Measurements from ENCODE around the gene ABTB2.

The ABTB2 gene

DNA sequence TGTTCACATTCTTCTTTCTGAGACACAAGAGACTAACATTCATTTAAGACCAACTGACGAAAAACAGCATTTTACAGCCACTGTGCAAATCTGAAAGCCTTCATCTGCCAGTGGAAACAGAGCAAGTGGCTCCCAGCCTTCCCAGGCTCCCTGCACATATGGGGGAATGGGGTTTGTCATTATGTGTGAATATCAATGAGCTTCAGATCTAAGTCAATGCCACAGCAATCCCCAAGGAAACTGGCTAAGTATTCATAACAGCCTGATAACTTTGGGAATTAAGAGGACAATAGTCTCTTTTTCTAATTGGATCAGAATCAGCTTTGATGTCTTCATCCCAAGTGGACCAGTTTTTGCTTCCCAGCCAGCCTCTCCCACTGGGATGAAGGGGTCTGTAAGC is 66.9 kb downstream of the ABTB2 start:
- WGBS, 2 experiments (ENCODE audit: insufficient coverage in 2 of 2) = 60% methylated on average over 1 of the region's 1 CpG; no CpG with 5 or more reads in 1 of the 2 experiments
- Histone ChIP-seq H3K36me3 (ENCODE audit: control insufficient read depth, insufficient read depth, low read length) (no peaks in the 10 kb centered on the region), H3K4me3 (ENCODE audit: extremely low read depth, insufficient read depth, low read length, poor library complexity, severe bottlenecking) (no peak overlapping the region), H3K4me1 (ENCODE audit: control insufficient read depth, insufficient read depth, low read length, poor library complexity, severe bottlenecking) (peaks cover 3% of the 10 kb centered on the region), H3K27ac (ENCODE audit: low read depth, low read length, severe bottlenecking) (no peak overlapping the region), H3K9me3 (ENCODE audit: control insufficient read depth, low read length) (no peaks in the 10 kb centered on the region)

DNA sequence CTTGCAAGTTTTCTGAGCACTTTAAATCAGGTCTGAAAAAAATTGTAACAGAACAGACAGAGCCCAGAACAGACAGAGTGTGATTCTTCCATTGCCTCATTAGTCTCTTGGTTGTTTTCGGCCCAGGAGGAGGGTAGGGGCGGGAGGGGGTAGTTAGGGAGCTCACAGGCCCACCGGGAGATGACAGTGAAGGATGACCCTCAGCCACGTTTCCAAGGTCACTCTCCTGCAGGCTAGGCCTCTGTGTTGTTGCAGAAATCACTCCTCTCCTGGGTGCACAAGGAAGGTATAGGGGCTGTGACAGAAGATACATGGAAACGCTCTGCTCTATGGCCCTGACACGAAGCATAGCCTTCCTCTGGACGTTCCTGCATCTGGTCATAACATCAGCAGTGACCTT is 69.3 kb downstream of the ABTB2 start:
- peaks cover 5% of the 10 kb centered on the region for H3K4me1 ChIP-seq (ENCODE audit: control insufficient read depth, insufficient read depth, low read length, poor library complexity, severe bottlenecking)
- no peaks in the 10 kb centered on the region for H3K36me3 ChIP-seq (ENCODE audit: control insufficient read depth, insufficient read depth, low read length)
- H3K9me3 ChIP-seq (ENCODE audit: control insufficient read depth, low read length) = no peaks in the 10 kb centered on the region
- WGBS, 2 experiments (ENCODE audit: insufficient coverage in 2 of 2) = 56 to 80% methylated on average over 3 to 5 of the region's 7 CpGs
- H3K4me3 ChIP-seq (ENCODE audit: extremely low read depth, insufficient read depth, low read length, poor library complexity, severe bottlenecking) = no peak overlapping the region
- H3K27ac ChIP-seq (ENCODE audit: low read depth, low read length, severe bottlenecking) = peak overlapping the region; percentile 39

DNA sequence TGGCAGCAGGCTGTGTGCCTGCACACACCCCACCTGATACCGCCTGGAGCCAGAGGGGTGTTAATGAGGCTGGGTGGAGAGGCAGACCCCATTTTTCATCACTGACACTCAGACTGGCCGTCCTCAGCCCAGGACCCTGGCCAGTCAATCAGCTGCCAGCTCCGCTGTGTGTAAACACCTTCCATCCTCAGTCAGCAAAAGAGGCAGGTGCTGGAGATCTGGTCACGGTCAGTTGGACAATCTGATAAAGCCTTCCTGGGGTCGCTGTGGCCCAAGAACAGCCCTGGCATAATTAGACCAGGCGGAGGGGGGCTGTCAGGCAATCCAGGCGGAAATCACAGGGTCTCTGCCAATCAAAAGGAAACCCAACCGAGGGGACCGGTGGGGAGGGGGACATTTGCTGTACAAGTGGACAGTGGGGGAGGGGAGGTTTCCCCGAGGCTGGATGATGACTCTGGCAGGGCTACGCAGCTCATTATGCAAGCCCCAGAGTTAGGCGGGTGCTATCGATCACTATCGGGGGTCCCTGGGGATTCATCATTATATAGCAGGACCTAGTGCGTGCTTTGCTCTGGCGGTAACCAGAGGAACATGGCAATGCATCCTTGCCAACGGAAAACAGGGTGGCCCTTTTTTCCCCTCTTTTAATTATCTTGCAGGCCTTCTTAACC is 72.9 kb downstream of the ABTB2 start:
- Histone ChIP-seq H3K9me3 (ENCODE audit: control insufficient read depth, low read length) (no peaks in the 10 kb centered on the region), H3K36me3 (ENCODE audit: control insufficient read depth, insufficient read depth, low read length) (no peaks in the 10 kb centered on the region), H3K4me3 (ENCODE audit: extremely low read depth, insufficient read depth, low read length, poor library complexity, severe bottlenecking) (no peak overlapping the region), H3K27ac (ENCODE audit: low read depth, low read length, severe bottlenecking) (no peak overlapping the region), H3K4me1 (ENCODE audit: control insufficient read depth, insufficient read depth, low read length, poor library complexity, severe bottlenecking) (peaks cover 6% of the 10 kb centered on the region)
- 86 to 89% methylated on average over 14 to 15 of the region's 17 CpGs for WGBS, 2 experiments (ENCODE audit: insufficient coverage in 2 of 2)

DNA sequence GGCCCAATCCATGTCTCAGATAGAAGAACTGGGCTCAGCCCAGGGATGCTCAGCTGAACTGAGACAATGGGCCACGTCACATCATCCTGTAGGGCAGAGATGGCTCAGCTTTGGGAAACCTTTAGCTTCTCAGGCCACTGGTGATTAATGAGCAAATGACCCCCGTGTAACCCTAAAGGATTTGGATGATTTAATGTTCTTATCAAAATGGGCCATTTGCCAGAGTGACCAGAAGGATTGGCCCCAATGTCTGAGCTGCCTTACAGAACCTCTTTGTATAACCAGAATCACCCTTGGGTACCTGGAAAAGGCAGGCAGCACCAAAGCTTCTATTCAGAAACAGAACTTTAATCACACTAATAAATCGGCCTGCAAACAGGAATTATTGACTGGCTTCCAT is 73.7 kb downstream of the ABTB2 start:
- no peak overlapping the region for H3K27ac ChIP-seq (ENCODE audit: low read depth, low read length, severe bottlenecking)
- 93 to 96% methylated on average over 2 to 3 of the region's 3 CpGs for WGBS, 2 experiments (ENCODE audit: insufficient coverage in 2 of 2)

DNA sequence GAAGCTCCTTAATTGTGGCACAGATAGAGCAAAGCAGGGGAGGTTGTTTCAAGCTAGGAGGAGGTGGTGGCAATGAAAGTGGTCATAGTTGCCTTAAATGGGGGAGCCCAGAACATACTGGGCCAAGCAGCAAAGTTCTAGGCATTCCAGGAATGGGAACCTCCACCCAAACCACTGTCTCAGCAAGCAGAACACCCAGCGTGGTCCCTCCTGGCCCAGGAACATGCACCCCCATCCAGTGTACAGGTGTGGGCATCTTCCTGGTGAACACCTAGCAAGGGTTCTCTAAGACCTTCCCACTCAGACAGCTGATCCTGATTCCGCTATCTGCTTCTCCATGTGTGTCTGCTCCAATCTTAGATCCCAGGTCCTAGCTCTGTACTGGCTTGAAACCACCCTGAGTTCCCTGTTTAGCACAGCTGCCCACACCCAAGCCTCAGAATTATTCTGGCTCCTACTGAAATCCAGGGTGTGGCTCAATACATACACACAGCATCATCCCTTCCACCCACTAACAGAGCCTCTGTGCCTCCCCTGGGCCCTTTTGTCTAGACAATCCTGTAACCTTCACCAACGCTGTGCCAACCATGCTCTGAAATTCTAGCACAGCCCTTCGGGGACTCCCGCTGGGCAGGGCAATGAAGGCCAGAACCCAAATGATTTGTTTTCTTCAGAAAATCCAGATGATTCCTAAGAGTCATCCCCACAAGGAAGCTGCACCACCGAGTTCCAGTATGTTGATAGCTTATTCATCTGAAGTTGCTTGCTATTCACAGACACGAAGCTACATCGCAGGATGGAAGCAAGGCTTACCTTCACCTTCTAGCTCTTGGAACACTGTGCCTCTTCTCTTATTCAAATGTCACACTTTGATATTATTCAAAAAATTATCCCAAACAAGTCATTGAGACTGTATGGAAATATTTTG is 76.6 kb downstream of the ABTB2 start:
- Histone ChIP-seq H3K9me3 (ENCODE audit: control insufficient read depth, low read length) (no peaks in the 10 kb centered on the region), H3K4me3 (ENCODE audit: extremely low read depth, insufficient read depth, low read length, poor library complexity, severe bottlenecking) (no peak overlapping the region), H3K4me1 (ENCODE audit: control insufficient read depth, insufficient read depth, low read length, poor library complexity, severe bottlenecking) (peaks cover 3% of the 10 kb centered on the region), H3K27ac (ENCODE audit: low read depth, low read length, severe bottlenecking) (no peak overlapping the region), H3K36me3 (ENCODE audit: control insufficient read depth, insufficient read depth, low read length) (no peaks in the 10 kb centered on the region)
- 87 to 88% methylated on average over 7 to 8 of the region's 8 CpGs for WGBS, 2 experiments (ENCODE audit: insufficient coverage in 2 of 2)

More for the DNA sequence above, 73.7 kb downstream of the ABTB2 start:
- H3K9me3 ChIP-seq (ENCODE audit: control insufficient read depth, low read length) = no peaks in the 10 kb centered on the region
- no peak overlapping the region for H3K4me3 ChIP-seq (ENCODE audit: extremely low read depth, insufficient read depth, low read length, poor library complexity, severe bottlenecking)
- H3K4me1 ChIP-seq (ENCODE audit: control insufficient read depth, insufficient read depth, low read length, poor library complexity, severe bottlenecking) = peaks cover 6% of the 10 kb centered on the region
- H3K36me3 ChIP-seq (ENCODE audit: control insufficient read depth, insufficient read depth, low read length) = no peaks in the 10 kb centered on the region

DNA sequence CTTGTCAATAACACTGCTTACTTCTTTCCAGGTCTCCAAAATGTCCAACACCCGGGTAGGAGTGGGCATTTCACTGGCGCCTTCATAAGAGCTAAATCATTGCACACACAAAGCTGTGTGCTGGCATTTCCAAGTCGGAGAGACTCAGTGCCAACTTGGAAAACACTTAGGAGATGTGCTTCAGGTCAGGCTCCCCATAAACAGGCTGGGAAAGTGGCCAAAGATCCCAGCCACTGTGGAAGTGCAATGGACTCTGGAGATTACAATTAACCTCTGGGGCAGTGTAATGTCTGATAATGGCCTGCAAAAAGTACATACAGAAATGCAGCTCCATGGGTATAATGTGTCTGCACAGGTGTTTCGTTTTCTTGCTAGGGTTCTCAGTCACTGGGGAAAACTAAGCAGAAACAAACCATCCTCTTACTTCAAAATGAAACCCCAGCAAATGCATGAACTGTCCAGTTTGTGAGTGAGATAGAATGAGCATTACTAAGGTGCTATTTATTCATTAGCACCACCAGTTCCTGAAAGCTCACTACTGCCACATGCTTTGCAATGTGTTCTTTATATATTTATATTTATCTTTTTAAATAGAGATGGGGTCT is 79.0 kb downstream of the ABTB2 start:
- H3K27ac ChIP-seq (ENCODE audit: low read depth, low read length, severe bottlenecking) = no peak overlapping the region
- peaks cover 10% of the 10 kb centered on the region for H3K4me1 ChIP-seq (ENCODE audit: control insufficient read depth, insufficient read depth, low read length, poor library complexity, severe bottlenecking)
- 90 to 94% methylated on average over 3 to 4 of the region's 4 CpGs for WGBS, 2 experiments (ENCODE audit: insufficient coverage in 2 of 2)
- H3K4me3 ChIP-seq (ENCODE audit: extremely low read depth, insufficient read depth, low read length, poor library complexity, severe bottlenecking) = no peak overlapping the region
- no peaks in the 10 kb centered on the region for H3K9me3 ChIP-seq (ENCODE audit: control insufficient read depth, low read length)
- H3K36me3 ChIP-seq (ENCODE audit: control insufficient read depth, insufficient read depth, low read length) = no peaks in the 10 kb centered on the region

DNA sequence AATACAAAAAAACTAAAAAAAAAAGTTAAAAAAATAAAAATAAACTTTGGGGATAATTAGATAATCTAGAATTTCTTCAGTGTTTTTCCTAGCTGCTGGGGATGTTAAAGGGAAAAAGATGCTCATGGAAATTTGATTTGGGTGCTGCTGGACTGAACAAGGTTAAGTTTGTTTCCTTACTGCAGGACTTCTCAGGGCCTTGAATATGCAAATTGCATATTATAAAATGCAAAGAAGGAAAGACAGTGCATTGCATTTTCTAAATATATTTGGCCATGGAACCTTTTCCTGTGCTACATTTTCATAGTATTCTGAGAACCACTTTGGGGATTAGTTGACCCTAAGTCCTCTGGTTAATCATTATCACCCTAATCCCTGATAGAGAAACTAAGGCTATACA is 79.6 kb downstream of the ABTB2 start:
- Histone ChIP-seq H3K27ac (ENCODE audit: low read depth, low read length, severe bottlenecking) (no peak overlapping the region), H3K36me3 (ENCODE audit: control insufficient read depth, insufficient read depth, low read length) (no peaks in the 10 kb centered on the region), H3K4me3 (ENCODE audit: extremely low read depth, insufficient read depth, low read length, poor library complexity, severe bottlenecking) (no peak overlapping the region), H3K4me1 (ENCODE audit: control insufficient read depth, insufficient read depth, low read length, poor library complexity, severe bottlenecking) (peaks cover 7% of the 10 kb centered on the region), H3K9me3 (ENCODE audit: control insufficient read depth, low read length) (no peaks in the 10 kb centered on the region)

DNA sequence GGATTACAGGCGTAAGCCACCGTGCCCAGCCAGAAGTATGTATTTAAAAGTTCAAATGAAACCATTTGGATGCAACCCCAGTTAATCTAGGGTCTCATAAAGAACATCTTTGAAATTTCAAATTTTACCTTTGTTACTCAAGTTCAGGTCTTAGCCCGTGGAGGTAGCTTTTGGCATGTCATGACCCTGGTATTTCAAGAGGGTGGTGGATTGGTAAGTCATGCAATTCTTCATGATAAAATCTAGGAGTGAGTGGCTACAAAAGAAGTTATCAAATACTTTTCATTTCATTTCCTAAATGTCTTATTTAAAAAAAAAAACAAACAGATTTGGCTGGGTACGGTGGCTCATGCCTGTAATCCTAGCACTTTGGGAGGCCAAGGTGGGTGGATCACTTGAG is 80.6 kb downstream of the ABTB2 start:
- Histone ChIP-seq H3K4me1 (ENCODE audit: control insufficient read depth, insufficient read depth, low read length, poor library complexity, severe bottlenecking) (peaks cover 7% of the 10 kb centered on the region), H3K27ac (ENCODE audit: low read depth, low read length, severe bottlenecking) (no peak overlapping the region), H3K36me3 (ENCODE audit: control insufficient read depth, insufficient read depth, low read length) (no peaks in the 10 kb centered on the region), H3K9me3 (ENCODE audit: control insufficient read depth, low read length) (no peaks in the 10 kb centered on the region), H3K4me3 (ENCODE audit: extremely low read depth, insufficient read depth, low read length, poor library complexity, severe bottlenecking) (no peak overlapping the region)
- 94% methylated on average over 2 of the region's 4 CpGs; no CpG with 5 or more reads in 1 of the 2 experiments for WGBS, 2 experiments (ENCODE audit: insufficient coverage in 2 of 2)

DNA sequence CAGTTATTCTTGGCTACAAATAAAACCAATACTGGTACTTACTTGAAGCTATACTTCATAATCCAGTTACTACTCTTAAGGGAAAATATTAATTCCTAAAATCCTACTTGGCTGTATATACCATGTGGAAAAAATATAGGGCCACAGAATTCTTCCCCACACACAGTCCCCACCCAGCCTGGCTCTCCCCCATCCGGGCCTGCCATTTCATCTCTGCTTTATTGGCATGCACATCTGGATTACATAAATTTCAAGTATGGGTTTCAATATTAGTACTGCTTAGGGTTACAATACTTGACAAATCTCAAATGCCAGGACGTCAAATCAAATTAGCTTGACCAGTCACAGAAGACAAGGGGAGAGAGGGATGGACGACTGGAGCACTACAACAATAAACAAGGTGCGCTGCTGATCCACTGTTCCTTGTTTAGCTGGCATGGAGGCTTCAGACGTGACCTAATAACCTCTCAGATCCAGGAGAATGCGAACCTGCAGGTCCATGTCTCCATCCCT is 81.4 kb downstream of the ABTB2 start:
- H3K4me3 ChIP-seq (ENCODE audit: extremely low read depth, insufficient read depth, low read length, poor library complexity, severe bottlenecking) = no peak overlapping the region
- no peaks in the 10 kb centered on the region for H3K36me3 ChIP-seq (ENCODE audit: control insufficient read depth, insufficient read depth, low read length)
- 87 to 96% methylated on average over 5 of the region's 6 CpGs for WGBS, 2 experiments (ENCODE audit: insufficient coverage in 2 of 2)
- no peaks in the 10 kb centered on the region for H3K9me3 ChIP-seq (ENCODE audit: control insufficient read depth, low read length)
- no peak overlapping the region for H3K27ac ChIP-seq (ENCODE audit: low read depth, low read length, severe bottlenecking)
- H3K4me1 ChIP-seq (ENCODE audit: control insufficient read depth, insufficient read depth, low read length, poor library complexity, severe bottlenecking) = peaks cover 7% of the 10 kb centered on the region

DNA sequence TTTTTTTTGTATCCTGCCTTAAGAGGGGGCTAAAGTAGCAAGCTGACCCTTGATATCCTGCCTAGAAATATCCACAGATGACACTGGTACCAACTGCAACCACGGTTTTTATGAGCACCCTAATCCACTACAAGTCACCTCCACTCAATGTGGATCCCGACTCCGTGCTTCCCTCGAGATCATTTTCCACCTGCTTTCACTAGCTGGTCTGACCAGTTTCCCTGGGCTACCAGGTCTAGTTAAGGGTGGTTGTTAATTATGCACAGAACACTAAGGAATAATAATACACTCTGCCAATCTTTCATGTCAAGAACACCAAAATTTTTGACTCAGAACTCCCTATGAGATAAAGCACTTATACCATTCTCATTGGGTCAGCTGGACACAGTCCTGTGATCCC is 82.3 kb downstream of the ABTB2 start:
- Histone ChIP-seq H3K27ac (ENCODE audit: low read depth, low read length, severe bottlenecking) (no peak overlapping the region), H3K4me1 (ENCODE audit: control insufficient read depth, insufficient read depth, low read length, poor library complexity, severe bottlenecking) (peaks cover 8% of the 10 kb centered on the region), H3K9me3 (ENCODE audit: control insufficient read depth, low read length) (no peaks in the 10 kb centered on the region), H3K4me3 (ENCODE audit: extremely low read depth, insufficient read depth, low read length, poor library complexity, severe bottlenecking) (no peak overlapping the region), H3K36me3 (ENCODE audit: control insufficient read depth, insufficient read depth, low read length) (no peaks in the 10 kb centered on the region)
- WGBS, 2 experiments (ENCODE audit: insufficient coverage in 2 of 2) = 75 to 86% methylated on average over 1 of the region's 4 CpGs

Measured in mesodermal cell (in vitro differentiated cells).